Measurements from ENCODE around the gene COX19.
"Not testable (repeated sequence)": the region's sequence is repeated elsewhere in the genome, so short reads cannot be mapped to it uniquely, and the experiment has no call there.

The COX19 gene

DNA sequence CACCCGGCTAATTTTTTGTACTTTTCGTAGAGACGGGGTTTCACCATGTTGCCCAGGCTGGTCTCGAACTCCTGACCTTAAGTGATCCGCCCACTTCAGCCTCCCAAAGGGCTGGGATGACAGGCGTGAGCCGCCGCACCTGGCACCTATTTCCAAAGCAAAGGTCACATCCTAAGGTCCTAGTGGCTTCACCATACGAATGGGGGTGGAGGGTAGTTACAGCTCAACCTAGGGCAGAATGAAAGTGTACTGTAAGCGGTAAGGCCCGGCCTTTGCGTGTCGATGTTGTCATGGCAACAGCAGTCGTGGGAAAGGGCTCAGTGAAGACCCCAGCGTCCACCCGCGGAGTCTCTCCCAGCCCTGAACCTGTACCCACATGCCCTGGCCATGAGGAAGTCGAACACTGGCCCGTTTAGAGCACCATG is 1.6 kb upstream of the COX19 start:
- FAIRE-seq: no peak

DNA sequence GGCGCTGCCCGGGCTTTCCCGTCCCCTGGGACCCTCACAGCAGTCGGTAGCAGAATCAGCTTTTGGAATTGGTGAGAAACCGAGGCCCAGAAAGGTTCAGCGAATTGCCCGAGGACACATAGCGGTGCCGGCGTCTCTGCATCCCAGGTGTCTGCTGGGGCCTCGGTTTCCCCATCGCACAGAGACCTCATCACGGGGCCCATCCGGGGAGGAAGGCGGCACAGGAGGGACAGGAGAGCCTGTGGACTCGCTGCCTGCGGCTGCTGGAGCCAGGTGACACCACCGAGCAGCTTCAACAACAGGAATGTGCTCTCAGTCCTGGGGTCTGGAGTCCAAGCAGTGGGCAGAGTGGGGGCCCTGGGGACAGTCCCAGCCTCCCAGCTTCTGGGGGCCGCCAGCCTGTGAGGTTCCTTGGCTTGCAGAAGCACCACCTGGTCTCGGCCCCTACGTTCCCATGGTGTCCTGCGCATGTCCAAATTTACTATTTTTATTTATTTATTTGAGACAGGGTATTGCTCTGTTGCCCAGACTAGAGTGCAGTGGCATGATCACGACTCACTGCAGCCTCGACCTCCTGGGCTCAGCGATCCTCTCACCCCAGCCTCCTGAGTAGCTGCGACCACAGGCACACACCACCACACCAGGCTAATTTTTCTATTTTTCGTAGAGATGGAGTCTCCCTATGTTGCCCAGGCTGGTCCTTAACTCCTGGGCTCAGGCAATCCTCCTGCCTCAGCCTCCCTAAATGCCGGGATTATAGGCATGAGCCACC is 539 bp upstream of the COX19 start:
- no peak for FAIRE-seq

DNA sequence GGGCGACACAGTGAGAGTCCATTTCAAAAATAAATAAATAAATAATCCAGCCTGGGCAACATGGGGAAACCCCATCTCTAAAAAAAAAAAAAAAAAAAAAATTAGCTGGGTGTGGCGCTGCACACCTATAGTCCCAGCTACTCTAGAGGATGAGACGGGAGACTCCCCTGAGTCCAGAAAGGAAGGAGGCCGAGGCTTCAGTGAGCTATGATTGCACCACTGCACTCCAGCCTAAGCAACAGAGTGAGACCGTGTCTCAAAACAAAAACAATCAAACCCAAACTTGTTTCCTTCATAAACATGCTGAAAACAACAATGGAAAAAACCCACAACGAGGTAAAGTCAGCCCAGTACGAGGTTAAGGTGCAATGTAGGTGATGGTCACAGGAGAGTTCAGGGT is 1.2 kb downstream of the COX19 start:
- FAIRE-seq: no peak

DNA sequence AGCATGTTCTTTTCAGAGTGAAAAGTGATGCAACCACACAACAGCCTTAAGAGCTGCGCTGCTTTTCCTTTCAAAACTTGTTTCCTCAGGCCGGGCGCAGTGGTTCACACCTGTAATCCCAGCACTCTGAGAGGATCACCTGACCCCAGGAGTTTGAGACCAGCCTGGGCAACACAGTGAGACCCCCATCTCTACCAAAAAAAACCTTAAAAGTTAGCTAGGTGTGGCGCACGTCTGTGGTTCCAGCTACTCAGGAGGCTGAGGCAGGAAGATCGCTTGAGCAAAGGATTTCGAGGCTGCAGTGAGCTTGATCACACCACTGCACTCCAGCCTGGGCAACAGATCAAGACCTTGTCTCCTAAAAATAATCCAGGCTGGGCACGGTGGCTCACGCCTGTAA is 2.0 kb downstream of the COX19 start:
- FAIRE-seq: no peak

DNA sequence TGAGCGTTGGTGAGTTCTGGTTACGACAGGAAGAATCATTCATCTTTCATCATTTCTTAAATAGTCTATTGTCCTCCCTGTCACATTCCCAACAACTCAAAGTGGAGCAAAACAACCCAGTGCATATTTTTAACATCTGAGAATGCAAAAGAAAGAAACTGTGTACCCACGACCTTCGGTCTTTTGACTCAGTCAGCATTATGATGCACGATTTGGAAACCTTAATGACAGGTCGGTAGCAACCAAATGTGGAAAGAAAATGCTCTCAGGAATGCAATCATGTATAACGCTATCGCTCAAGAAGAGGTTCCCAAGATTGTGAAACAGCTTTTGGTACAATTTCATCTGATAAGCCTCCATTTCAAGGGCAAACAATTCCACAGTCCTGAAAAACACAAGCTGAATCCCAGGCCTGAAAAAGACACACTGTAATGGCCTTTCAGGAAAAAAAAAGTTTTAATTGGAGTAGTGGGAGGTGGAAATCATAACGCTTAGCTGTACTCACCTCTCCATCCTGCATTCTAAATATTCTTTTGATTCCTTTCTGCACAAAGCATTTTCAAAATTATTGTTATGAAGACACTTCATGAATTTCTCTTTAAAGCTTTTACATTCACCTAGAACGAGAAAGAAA is 2.6 kb downstream of the COX19 start:
- FAIRE-seq: no peak

DNA sequence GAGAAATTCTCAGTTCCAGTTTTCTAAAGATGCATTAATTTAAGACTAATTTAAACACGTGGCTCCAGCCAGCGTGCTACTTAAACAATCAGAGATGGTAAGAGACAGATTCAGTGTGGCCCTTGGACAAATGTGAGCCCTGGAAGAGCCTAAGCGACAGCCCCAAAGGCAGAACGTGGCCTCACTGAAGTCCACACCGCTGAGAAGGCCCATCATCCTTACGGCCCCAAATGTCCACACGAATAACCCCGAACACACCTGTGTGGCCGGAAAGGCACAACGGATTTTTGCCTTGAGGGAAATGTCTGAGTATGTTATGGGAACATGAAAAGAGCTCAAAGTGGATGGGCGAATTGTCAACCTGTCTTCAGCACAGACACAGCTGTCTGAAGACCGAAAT is 3.2 kb downstream of the COX19 start:
- no peak for FAIRE-seq

DNA sequence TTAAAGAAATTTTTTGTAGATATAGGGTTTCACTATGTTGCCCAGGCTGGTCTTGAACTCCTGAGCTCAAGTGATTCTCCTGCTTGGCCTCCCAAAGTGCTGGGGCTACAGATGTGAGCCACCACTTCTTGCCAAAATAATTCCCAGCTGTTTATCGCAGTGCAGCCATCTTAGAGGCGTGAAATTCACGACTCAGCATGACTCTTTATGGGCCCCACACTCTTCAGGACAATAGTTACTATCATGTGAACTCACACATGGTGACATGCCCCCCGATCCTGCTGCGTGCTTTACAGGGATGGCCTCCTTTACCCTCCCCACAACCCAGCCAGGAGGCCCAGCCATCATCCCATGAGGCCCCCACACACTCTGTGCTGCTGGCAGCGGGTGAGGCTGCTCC is 4.6 kb downstream of the COX19 start:
- no peak for FAIRE-seq

DNA sequence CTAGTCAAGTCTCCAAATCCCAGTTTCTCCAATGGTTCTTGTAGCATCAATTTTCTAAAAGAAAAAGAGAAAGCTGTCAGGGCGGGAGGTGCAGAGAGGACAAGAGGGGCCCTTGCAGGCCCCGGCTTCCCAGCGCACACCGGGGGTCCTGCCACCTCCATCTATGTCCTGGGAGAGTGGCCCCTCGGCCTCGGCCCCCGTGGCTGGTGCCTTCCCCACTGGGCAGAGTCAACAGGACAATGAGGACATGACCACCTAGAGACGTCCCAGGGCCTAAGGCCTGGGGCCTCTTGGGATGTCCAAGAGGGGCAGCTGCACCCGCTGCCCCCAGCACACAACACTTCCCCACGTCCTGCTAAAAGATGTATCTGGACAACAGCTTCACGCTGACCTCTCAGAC is 5.9 kb downstream of the COX19 start:
- no peak for FAIRE-seq

DNA sequence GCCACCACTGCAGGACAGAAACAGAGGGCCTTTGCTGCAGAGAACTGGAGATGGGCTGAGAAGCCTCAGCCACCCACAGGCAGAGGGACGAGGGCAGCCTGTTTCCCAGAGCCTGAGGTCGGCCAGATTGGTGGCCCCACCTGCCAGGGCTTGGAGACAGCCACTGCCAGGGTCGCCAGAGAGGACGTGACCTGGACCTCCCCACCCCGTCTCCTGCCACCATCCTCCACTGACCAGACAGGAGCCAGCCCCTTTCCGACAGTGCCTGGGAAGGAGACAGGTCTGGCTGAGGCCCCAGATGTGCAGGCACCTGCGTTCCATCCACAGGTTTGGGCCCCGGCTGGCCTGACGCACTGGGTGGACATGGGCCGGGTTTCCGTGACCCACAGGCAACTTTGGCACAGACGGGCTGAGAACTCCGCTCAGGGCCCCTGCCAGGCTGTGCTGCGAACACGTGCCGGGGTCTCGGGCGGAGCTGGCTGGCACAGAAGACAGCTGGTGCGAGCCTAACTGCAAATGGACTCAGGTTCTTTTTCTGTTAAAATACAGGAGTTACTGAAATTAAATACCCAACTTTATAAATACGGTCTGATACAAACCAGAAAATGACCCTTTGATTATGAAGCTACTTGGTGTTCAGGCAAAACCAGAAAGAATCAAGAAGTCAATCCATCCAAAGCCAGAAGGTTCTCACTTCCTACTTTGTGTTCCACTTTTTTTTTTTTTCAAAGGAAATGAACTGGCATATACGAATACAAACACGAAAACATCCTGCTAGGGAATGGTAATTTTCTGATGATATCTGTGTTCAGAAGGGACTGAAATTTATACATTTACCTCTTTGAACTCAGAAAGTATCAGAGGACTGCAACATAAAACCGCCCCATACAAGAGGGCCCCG is 6.9 kb downstream of the COX19 start:
- FAIRE-seq: no peak

DNA sequence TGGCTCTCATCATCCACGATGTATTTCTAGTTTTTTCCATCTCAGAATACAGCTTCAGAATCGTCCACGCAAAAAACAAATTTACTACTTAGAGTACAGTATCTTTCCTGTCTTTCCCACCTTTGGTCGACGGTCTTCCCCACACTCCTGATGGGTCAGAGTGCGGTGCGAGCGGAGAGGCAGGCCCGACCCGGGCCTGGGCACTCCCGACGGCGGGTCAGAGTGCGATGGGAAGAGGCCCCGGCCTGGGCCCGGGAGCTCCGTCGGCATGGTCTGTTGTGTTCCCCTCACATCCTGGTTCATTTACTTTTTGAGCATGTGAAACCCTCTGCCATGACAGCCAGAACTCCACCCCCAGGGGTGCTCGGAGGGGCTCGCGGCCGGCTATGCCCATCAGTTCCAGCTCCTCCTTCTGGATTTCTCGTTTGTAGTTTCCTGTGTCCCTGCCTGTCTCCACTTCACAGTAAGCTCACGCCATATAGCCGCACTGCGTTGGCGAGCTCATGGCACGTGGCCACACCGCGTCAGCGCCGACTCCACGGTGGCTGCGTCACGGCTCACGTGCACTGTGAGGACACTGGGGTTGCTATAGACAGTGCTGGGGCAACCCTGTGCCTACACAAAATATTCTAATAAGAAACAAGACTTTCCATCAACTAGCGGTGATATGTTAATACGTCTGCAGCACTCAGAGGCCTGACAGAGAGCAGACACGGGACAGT is 7.8 kb downstream of the COX19 start:
- no peak for FAIRE-seq

DNA sequence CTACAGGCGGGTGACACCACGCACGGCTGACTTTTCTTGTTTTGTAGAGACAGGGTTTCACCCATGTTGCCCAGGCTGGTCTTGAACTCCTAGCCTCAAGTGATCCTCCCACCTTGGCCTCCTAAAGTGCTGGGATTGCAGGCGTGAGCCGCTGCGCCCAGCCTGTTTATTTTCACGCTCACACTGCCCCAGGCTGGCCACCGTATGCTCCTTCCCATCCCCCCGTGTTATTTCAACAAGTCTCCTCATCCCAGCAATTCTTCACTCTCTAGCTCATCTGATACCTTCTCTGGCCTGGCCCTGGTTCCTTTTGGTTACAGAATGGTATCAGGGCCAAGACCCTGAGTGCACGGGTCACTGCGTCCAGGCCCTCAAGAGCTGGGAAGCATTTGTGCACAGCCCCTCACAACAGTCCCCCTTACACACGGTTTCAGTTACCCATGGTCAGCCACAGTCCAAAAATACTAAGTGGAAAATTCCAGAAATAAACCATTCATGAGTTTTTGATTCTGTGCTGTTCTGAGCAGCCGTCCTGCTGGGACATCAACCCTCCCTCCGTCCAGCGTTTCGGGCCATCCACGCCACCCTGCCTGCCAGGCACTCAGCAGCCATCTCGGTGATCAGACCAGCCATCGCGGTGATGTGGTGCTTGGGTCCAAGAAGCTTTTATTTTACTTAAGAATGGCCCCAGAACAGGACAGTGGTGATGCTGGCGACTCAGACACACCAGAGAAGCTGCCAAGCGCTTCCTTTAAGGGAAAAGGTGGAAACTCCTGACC is 8.9 kb downstream of the COX19 start:
- no peak for FAIRE-seq

DNA sequence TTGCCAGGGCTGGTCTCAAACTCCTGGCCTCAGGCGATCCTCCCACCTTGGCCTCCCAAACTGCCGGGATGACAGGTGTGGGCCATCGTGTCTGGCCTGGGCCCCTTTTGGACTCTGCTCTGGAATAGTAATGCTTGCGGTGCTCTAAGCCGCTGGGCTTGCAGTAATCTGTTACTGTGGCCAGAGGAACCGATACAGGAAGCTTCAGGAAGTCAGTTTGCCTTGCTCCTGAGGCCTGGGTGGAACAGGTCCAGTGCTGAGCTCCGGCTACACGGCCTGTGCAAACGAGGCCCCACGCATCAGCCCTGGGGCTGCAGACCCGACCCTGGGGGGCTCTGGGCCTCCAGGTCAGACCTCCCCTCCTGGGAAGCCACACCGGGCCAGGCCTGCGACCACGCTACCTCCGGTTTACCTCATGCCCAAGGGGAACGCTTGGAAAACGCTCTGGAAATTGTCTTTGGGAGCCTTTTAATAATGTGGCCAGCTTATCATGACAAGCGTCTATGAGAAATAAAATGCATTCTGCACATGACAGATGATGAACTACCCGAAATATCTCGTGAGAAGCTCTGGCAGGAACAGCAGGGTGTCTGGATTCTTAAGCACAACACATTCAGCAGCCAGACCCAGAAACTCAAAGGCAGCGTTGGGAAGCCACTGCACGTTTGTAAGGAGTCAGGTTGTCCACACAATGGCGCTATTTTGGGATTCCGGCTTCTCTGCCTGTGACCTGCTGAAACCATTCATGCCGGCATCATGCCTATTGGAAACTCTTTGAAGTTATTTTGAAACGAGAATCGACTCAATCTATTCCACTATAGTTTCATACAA is 10.7 kb downstream of the COX19 start:
- FAIRE-seq: no peak

DNA sequence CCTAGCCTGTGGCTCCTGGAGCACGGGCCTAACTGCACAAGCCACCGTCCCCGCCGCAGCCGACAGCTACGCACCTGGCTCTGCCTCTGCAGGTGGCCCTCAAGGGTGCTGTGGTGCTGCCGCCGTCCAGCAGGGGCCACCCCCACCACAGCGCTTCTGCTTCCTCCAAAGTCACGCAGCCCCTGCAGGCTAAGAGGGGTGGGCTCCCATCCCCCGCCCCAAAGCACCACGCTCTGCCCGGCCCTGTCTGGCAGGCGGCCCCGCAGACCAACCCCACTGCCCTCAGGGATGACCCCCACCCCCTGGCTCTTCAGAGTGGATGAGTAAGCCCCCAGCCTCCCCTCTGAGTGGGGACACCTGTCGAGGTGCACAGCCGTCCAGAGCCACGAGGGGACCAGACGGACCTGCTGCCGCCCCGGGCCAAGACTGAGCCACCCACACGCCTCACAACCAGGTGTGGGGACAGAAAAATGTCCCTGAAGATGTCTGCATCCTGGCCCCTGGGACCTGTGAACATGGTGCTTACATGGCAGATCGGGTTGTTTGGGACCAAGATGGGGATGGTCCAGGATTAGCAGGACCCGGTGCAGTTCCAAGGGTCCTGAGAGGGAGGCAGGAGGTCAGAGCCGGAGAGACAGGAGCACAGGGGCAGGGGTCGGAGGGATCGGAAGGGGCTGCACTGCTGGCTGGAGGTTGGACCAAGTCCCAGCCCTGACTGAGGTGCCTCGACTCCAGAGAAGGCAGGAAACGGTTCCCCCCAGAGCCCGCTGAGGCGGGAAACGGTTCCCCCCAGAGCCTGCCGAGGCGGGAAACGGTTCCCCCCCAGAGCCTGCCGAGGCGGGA is 11.9 kb downstream of the COX19 start:
- no peak for FAIRE-seq

DNA sequence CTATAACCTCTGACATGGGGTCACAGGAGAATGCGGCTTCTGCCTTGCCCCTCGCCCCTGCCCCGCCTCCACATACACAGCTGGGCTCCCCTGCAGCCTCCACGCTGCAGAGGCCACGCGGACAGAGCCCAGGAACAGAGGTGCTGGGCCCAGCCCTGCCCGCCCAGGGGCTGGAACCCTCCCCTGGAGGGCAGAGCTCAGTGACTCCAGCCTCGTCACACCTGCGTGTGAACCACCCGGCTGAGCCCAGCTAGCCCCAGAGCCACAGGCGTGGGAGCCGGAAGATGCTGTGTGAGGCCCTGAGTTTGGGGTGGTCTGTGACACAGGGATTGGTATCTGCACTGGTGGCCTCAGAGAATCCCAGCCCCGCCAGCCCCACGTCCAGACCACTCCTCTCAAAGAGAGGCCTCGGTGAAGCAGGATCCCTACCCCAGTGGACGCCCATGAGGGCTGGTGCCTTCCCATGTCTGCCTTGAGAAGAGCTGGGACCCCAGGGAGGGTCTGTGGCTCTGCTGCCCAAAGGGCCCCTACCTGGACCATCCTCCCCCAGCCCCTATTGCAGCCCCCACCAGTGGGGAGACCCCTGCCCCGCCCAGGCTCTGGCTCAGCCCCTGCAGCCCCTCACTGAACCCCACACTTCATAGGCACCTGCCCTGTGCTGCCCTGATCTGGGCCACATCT is 12.8 kb downstream of the COX19 start:
- no peak for FAIRE-seq

DNA sequence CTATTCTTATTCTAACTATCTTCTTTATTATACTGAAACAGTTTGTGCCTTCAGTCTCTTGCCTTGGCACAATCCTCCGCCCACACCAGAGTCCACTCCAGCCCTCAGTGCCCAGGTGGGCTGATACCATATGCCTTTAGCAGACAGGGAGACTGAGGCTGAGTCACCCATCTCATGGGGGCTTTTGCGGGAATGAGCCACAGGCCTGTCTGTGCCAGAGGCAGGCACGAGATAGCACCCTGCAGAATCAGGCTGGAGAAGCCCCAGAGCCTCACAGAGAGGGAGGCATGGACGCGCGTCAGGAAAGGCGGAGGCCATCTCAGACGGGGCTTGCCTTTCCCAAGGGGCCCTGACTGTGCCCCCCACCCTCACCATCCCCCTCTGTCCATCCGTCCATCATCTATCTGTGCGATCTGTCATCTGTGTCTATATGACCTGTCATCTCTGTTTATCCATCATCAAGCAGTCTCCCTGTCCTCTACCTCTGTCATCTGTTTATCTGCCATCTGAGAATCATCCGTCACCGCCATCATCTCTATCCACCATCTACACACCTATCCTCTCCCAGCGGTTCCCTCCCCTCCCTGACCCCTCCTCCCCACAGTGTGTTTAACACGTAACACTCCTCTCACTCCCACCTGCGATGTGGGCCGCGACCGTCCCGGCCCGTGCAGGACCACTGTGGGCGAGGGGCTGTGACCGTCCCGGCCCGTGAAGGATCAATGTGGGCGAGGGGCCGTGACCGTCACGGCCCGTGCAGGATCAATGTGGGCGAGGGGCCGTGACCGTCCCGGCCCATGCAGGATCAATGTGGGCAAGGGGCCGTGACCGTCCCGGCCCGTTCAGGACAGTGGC is 13.6 kb downstream of the COX19 start:
- FAIRE-seq: no peak

DNA sequence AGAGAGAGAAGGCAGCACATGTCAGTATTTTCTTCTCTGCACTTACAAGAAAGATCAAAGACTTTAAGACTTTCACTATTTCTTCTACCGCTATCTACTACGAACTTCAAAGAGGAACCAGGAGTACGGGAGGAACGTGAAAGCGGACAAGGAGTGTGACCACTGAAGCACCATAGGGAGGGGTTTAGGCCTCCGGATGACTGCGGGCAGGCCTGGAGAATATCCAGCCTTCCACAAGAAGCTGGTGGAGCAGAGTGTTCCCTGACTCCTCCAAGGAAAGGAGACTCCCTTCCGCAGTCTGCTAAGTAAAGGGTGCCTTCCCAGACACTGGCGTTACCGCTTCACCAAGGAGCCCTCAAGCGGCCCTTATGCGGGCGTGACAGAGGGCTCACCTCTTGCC is 14.4 kb downstream of the COX19 start:
- not testable (repeated sequence) for FAIRE-seq

DNA sequence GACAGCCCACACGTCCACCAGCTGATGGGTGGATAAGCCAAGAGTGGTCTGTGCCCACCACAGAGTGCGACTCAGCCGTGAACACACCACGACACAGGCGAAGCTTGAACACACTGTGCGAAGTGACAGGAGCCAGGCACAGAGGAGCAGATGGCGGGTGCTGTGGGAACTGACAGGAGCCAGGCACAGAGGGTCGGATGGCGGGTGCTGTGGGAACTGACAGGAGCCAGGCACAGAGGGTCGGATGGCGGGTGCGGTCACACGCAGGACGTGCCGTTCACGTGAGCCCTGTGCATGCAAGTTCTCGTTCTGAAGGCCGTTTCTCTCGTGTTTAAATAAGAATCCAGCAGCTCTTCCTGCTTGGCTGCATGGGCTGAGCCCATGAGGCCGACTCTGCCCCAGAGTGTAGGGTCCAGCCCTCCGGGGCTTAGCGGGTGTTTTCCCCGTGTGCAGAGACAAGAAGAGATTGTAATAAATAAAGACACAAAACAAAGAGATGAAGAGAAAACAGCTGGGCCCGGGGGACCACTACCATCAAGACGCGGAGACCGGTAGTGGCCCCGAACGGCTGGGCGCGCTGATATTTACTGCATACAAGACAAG is 15.0 kb downstream of the COX19 start:
- no peak for FAIRE-seq

DNA sequence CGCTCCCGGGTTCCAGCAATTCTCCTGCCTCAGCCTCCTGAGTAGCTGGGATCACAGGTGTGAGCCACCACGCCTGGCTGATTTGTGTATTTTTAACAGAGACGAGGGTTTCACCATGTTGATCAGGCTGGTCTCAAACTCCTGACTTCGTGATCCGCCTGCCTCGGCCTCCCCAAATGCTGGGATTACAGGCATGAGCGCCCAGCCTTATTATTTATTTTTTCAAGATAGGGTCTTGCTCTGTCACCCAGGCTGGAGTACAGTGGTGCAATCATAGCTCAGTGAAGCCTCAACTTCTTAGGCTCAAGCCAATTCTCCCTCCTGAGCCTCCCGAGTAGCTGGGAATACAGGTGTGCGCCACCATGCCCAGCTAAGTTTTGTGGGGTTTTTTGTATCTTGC is 15.6 kb downstream of the COX19 start:
- not testable (repeated sequence) for FAIRE-seq

All from A204.1 (cell line).